Vagina (tissue), 2 donors: ENCODE data around the gene C1orf232. TPM values are rescaled to one million over a fixed set of nuclear protein-coding genes. Genes with fewer than 3 reads are reported as not detected.

Experiments
- DNase-seq, 2 donors: peaks; one replicate each; pipeline ENCODE4 v3.0.0-alpha.2; 2017; ENCODE audit errors: extremely low spot score in 2 of 2
- H3K27ac ChIP-seq: fragments of 200-600 bp; sonication (generic); one replicate; pipeline ENCODE4 v1.5.1; 2019
- H3K27me3 ChIP-seq: fragments of 200-600 bp; sonication (generic); one replicate; pipeline ENCODE4 v1.5.1; 2019
- H3K36me3 ChIP-seq, 2 donors: fragments of 200-600 bp; sonication (generic); one replicate each; pipeline ENCODE4 v1.5.1; 2017 to 2019
- H3K4me1 ChIP-seq: fragments of 200-600 bp; sonication (generic); one replicate; pipeline ENCODE4 v1.5.1; 2019
- H3K4me3 ChIP-seq, 2 donors: fragments of 200-600 bp; sonication (generic); 1 replicate in 1 of 2; 2 replicates in 1 of 2; pipeline ENCODE4 v1.5.1; 2016 to 2019
- H3K9me3 ChIP-seq: fragments of 200-600 bp; sonication (generic); one replicate; pipeline ENCODE4 v1.5.1; 2019
- CTCF ChIP-seq, 3 experiments: fragments of 450-650 bp in 2 of 3; fragments of 200-600 bp in 1 of 3; sonication (generic) in 1 of 3; IDR thresholded peaks; one replicate each; pipeline ENCODE4 v1.5.1; 2017 to 2019; ENCODE audit warnings: antibody characterized with exemption in 3 of 3, mild to moderate bottlenecking in 2 of 3, moderate library complexity in 2 of 3
- POLR2A ChIP-seq, 2 donors: fragments of 450-650 bp; IDR thresholded peaks; one replicate each; pipeline ENCODE4 v1.6.1; 2017; ENCODE audit warnings: antibody characterized with exemption in 2 of 2, mild to moderate bottlenecking in 2 of 2, moderate library complexity in 2 of 2
- POLR2AphosphoS5 ChIP-seq, 2 donors: sonication (generic); formaldehyde crosslinking; IDR thresholded peaks; one replicate each; pipeline ENCODE4 v1.9.0; 2017; ENCODE audit warnings: antibody characterized with exemption in 2 of 2, mild to moderate bottlenecking in 2 of 2, low read depth in 1 of 2; ENCODE audit not compliant: insufficient read depth in 1 of 2
- intact Hi-C: fragments of 100-400 bp; cut with DNase I; formaldehyde crosslinking; loops from one replicate; pipeline ENCODE4 v1.15.1; 2023
- total RNA-seq: library from RNA; depleted of rRNA; stranded (reverse); fragments of >200 nt; gene quantifications from one replicate; pipeline ENCODE4 v1.2.3, GENCODE V29; 2016

The C1orf232 gene
- total RNA-seq, 1 donor from 2014 or later = not detected

DNA sequence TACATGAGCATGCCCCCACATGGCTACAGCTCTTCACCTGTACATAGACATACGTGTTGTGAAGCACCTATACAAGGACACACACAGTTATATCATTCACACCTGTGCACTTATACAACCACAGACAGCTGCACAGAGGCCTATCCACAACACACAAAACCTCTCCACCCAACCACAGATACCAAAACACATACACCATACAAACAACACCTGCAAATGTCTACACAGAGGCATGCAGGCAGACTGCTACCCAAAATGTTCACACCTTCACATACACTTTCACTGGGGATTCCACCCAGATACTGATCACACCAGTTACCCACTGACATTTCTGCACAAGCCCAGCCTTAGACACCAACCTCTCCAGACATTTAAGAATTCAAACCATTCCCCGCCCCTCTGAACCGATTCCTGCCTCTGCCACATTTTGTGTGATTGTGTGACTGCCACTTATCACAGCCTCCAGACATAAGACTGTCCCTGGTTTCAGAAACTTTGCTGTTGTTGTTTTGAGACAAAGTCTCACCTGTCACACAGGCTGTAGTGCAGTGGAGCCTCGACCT is 2.0 kb downstream of the C1orf232 start:
- H3K36me3 ChIP-seq = no peaks in the 10 kb centered on the region
- no peaks in the 10 kb centered on the region for H3K9me3 ChIP-seq
- H3K4me3 ChIP-seq = no peak overlapping the region
- DNase-seq = no peak
- no peaks in the 10 kb centered on the region for H3K27me3 ChIP-seq
- TF ChIP-seq POLR2AphosphoS5 (IDR thresholded peaks at IDR 0.05; ENCODE audit: insufficient read depth in 1 of 2, low read depth in 1 of 2) (no peak), CTCF (IDR thresholded peaks at IDR 0.05) (no peak)
- no peak overlapping the region for H3K27ac ChIP-seq
- intact Hi-C loops = loop anchor here (10.0 kb wide), 1 partner anchor 132 kb away; no protein-coding TSS in a partner anchor
- H3K4me1 ChIP-seq = peaks cover 21% of the 10 kb centered on the region

- Histone ChIP-seq H3K4me1 (peaks cover 16% of the 10 kb centered on the region), H3K36me3 (no peaks in the 10 kb centered on the region), H3K27ac (peak overlapping the region; percentile 16), H3K27me3 (no peaks in the 10 kb centered on the region), H3K9me3 (no peaks in the 10 kb centered on the region), H3K4me3 (no peak overlapping the region)
- TF ChIP-seq POLR2A (IDR thresholded peaks at IDR 0.05) (no peak), POLR2AphosphoS5 (IDR thresholded peaks at IDR 0.05; ENCODE audit: insufficient read depth in 1 of 2, low read depth in 1 of 2) (no peak)
- intact Hi-C loops = loop anchor here (5.0 to 10.0 kb wide), 2 partner anchors 53 to 130 kb away; partner anchors contain the start of gene PDIK1L
- no peak for DNase-seq
These were observed 3.6 kb downstream of the C1orf232 start for GRCh38 chr1:26164861-26165842.

DNA sequence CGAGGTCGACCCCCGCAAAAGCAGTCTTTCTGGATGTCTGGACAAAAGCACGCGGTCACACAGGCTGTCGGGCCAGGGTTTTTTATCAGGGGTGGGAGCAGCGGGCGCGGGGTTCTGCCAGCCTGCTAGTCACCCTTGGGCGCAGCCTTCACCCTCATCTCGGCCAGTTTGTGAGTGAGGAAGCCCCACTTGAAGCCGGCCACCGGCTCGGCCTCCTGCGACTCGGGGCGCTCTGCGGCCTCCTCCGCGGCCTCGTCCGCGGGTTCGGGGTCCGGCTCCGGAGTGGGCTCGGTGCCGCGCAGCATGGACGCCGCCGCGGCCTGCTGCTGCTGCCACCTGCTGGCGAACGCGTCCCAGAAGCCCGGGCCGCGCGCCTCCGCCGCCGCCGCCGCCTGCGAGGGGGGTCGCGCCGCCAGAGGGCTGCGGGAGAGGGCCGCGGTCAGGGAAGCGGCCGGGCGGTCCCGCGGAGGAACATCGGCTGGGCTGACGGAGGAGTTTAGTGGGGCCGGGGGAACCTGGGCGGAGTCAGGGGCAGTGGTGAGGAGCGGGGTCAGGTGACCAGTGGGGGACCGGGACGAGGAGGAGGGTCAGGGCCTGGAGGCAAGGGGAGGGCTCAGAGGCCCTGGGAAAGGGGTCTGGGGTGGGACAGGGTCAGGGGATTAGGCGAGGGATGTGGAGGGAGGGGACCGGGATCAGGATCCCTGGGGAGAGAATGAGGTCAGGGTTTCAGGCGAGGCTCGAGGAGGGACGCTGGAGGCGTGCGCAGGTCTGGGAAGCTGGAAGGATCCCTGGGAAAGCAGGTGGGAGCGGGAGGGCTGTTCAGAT is 4.5 kb downstream of the C1orf232 start:
- Histone ChIP-seq H3K4me3 (peak overlapping the region; percentile 28 to 70), H3K9me3 (no peaks in the 10 kb centered on the region), H3K4me1 (peaks cover 14% of the 10 kb centered on the region), H3K27ac (peak overlapping the region; percentile 16), H3K36me3 (no peaks in the 10 kb centered on the region), H3K27me3 (no peaks in the 10 kb centered on the region)
- intact Hi-C loops = loop anchor here (5.0 to 10.0 kb wide), 2 partner anchors 52 to 129 kb away; partner anchors contain the start of gene PDIK1L
- TF ChIP-seq CTCF (IDR thresholded peaks at IDR 0.05) (peak in 1 of 3 experiments; percentile 70), POLR2AphosphoS5 (IDR thresholded peaks at IDR 0.05; ENCODE audit: insufficient read depth in 1 of 2, low read depth in 1 of 2) (no peak), POLR2A (IDR thresholded peaks at IDR 0.05) (no peak)
- DNase-seq = no peak

- intact Hi-C loops = loop anchor here (5.0 to 10.0 kb wide), 2 partner anchors 51 to 129 kb away; partner anchors contain the start of gene PDIK1L
- H3K36me3 ChIP-seq = no peaks in the 10 kb centered on the region
- no peak overlapping the region for H3K27ac ChIP-seq
- peaks cover 14% of the 10 kb centered on the region for H3K4me1 ChIP-seq
- H3K4me3 ChIP-seq = peak overlapping the region; percentile 28 to 70
- no peak for DNase-seq
- TF ChIP-seq CTCF (IDR thresholded peaks at IDR 0.05) (no peak), POLR2A (IDR thresholded peaks at IDR 0.05) (no peak), POLR2AphosphoS5 (IDR thresholded peaks at IDR 0.05; ENCODE audit: insufficient read depth in 1 of 2, low read depth in 1 of 2) (no peak)
- no peaks in the 10 kb centered on the region for H3K9me3 ChIP-seq
- H3K27me3 ChIP-seq = no peaks in the 10 kb centered on the region
These were observed 5.1 kb downstream of the C1orf232 start for GRCh38 chr1:26163684-26164035.

GRCh38 chr1:26162220-26162709 is 6.5 kb downstream of the C1orf232 start:
- intact Hi-C loops = loop anchor here (5.0 to 10.0 kb wide), 2 partner anchors 50 to 127 kb away; partner anchors contain the start of gene PDIK1L
- no peaks in the 10 kb centered on the region for H3K27me3 ChIP-seq
- H3K27ac ChIP-seq = peak overlapping the region; percentile 10
- H3K36me3 ChIP-seq = no peaks in the 10 kb centered on the region
- no peak for TF ChIP-seq CTCF (IDR thresholded peaks at IDR 0.05)
- no peak for DNase-seq
- H3K4me3 ChIP-seq = peak overlapping the region; percentile 41 to 50
- peaks cover 14% of the 10 kb centered on the region for H3K4me1 ChIP-seq
- H3K9me3 ChIP-seq = no peaks in the 10 kb centered on the region
